ENCODE measurements around the gene RRP1.

GRCh38 chr21:43786807-43787440 lies 2.5 kb upstream of the RRP1 start:
- TF ChIP-seq CTCF (IDR thresholded peaks at IDR 0.05), result no peak
- no peak for TF ChIP-seq POLR2AphosphoS5 (IDR thresholded peaks at IDR 0.05)

All from esophagus muscularis mucosa (tissue), 3 donors.